ENCODE data around the gene ARHGAP9.

GRCh38 chr12:57476993-57477709 is 2.5 kb downstream of the ARHGAP9 start:
- TF ChIP-seq CTCF (conservative IDR thresholded peaks at IDR 0.05) (no peak), ZFX (IDR thresholded peaks at IDR 0.05) (no peak)
